ENCODE results near the gene MMP15. TPM values are rescaled to one million over a fixed set of nuclear protein-coding genes. Genes with fewer than 3 reads are reported as not detected.

MMP15 gene
- polyA plus RNA-seq, 3 donors, result 12.1 to 14.3 (median 12.7) TPM

DNA sequence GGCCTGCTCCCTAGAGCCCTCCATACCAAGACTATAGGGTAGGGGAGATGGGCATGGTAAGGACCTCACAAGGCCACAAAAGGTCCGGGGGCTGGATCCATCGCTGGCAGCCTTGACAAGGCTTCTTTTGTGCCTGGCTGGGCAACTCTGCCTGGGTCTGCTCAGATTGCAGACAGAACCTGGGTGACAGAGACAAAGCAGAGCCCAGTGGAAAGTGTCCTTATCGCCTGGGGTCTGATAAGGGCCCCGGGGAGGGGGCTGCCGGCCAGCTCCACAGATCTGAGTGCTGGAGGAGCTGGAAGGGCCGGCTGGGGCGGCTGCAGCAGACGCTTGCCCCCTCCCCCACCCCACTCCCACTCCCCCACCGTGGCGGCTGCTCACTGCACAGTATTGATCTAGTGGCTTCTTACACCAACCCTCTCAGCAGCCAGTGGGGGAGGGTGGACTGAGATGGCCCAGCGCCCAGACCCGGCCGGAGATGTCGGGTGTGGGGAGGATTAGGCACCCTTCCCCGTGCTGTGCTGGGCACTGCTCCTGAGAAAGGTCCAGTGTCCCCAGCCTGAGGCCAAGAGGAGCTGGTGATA lies 7.2 kb downstream of the MMP15 start:
- DNase-seq (ENCODE audit: low read depth in 3 of 3, low spot score in 2 of 3), result no peak

DNA sequence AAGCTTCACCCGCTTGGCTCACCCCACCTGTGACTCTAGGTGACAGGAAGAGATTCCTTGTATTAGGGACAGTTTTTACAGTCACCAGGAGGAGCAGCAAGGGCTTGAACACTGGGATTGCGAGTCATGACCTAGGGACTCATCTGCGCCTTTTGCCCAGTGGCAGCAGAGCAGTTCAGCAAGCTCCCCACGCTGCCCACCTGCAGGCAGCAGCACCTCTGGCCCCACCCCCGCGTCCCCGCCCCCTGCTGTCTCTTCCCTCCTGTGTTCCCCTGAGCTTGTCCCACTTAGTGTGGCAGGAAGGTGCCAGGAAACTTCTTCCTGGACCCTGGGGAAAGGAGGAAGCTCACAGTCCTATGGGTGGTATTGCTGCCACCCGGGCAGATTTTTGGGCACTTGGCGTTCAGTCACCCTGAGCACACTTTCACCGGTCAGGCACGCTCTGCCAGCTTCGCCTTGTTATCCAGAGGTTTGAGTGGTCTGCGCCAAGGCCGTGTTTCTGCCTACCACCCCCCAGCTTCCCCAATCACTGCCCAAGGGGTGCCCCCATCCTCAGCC lies 8.7 kb downstream of the MMP15 start:
- no peak for DNase-seq (ENCODE audit: low read depth in 3 of 3, low spot score in 2 of 3)

DNA sequence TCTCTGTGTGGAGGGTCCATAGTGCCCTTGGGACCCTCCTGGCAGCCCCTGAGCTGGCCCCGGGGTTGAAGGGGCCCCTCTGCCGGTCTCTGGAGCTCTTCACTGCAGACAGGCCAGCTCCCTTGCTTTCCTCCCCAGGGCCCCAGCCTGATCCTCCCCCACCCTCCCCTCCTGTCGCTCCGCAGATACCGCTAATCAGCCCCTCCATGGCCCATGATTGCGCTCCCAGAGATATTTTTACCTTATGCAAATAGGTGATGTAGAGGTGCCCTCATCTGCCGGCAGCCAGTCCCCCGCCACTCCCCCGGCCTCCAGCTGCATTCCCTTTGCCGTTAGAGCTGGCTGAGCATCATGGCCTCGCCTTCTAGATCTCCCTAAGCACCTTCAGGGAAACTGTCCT lies 9.2 kb downstream of the MMP15 start:
- DNase-seq (ENCODE audit: low read depth in 3 of 3, low spot score in 2 of 3), result no peak

DNA sequence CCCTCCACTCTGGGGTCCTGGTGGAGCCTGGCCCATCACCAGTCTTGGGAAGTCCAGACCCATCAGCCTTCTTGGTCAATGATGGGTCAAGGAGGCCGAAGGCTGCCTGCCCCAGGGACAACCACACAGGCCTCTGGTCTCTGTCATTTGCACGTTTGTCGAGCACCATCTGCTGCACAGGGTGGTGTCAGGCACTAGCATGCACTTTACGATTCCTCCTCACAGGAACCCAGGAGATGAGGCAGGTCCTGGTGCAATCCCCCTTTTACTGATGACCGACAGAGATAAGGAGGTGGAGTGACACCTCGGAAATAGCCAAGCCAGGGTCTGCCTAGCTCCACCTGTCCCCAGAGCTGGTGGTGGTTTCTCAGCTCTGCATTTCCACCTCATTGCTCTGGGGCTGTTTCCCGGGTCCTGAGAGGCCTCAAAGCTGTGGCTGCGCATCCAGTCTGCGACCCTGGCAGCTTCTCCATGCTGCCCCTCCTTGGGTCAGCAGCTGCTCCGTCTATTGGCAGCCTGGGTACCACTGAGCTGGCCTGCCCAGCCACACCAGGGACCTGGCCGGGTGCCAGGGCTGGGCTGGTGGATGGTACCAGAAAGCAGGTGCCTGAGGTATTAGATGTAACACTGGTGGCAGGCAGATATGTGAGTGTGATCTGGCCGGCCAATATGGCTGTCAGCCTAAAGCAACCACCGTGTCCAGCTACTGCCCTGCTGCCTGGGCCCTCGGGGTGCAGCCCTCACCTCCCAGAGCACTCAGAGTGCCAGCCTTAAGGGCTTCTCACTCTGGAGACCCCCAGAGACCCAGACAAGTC lies 10.0 kb downstream of the MMP15 start:
- DNase-seq (ENCODE audit: low read depth in 3 of 3, low spot score in 2 of 3), result no peak

DNA sequence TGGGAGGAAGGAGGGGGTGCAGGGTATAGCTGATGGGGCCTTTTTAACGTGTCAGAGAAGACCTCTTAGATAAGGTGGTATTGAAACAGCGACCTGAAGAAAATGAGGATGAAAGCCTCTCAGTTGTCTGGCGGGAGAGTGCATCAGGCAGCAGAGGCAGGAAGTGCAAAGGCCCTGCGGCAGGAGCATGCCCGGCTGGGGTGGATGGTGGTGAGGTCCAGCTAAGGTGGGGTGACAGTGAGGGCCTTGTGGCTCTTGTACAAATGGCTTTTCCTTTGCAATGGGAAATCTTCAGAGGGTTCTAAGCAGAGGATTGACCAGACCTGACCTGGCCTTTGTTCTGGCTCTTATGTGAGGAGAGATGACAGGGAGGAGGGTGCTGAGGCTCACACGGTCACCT lies 11.4 kb downstream of the MMP15 start:
- DNase-seq (ENCODE audit: low read depth in 3 of 3, low spot score in 2 of 3), result no peak

DNA sequence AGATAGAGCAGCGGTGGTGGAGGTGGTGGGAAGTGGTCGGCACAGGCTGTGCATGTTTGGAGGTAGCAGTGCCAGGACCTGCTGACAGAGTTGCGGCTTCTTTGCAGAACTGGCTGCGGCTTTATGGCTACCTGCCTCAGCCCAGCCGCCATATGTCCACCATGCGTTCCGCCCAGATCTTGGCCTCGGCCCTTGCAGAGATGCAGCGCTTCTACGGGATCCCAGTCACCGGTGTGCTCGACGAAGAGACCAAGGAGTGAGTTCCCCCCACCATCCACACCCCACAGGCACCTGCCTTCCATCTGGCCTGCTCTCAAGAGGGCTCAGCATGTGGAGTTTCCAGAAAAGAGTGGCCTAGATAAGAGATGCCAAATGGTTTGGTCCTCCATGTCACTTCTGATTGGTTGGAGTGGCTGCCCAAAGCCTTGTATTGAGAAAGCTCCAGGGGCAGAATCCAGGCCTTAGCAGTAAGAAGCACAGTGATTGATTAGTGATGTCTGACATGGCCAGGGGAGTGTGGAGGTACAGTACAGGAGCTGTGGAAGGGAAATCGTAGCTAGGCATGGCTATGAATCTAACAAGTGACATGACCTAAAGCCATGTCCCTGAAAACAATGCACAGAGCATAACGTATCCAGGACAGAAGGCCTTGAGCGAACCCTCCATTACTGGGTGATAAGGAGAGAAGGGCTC lies 12.0 kb downstream of the MMP15 start:
- no peak for DNase-seq (ENCODE audit: low read depth in 3 of 3, low spot score in 2 of 3)

DNA sequence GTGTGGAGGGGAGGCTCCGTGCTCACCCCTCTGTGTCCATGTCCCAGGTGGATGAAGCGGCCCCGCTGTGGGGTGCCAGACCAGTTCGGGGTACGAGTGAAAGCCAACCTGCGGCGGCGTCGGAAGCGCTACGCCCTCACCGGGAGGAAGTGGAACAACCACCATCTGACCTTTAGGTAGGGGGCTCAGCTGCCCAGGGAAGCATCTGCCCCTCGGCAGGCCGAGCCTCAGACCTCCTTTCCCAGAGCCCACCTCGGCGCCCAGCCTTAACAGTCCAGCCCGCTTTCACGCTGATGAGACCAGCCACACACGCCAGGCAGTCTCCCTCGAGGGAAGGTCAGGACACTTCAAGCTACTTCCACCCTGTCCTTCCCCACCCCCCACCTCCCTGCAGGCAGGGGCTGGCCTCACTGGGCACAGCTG lies 12.7 kb downstream of the MMP15 start:
- no peak for DNase-seq (ENCODE audit: low read depth in 3 of 3, low spot score in 2 of 3)

DNA sequence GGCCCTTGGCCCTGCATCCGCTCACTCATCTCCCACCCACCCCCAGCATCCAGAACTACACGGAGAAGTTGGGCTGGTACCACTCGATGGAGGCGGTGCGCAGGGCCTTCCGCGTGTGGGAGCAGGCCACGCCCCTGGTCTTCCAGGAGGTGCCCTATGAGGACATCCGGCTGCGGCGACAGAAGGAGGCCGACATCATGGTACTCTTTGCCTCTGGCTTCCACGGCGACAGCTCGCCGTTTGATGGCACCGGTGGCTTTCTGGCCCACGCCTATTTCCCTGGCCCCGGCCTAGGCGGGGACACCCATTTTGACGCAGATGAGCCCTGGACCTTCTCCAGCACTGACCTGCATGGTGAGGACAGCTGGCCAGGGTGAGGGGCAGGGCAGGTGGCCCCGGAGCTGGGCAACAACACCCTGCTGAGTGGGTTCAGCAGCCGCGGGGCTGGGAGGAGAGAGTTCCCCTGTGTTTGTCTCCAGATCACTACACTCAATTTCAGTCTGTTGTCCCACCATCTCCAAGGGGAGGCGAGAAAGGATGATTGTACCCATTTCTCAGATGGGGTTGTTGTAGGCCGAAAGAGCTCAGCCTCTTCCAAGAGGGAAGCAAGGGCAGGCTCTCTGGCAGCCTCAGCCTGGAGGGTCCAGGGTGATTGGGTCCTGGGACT lies 14.4 kb downstream of the MMP15 start:
- no peak for DNase-seq (ENCODE audit: low read depth in 3 of 3, low spot score in 2 of 3)

DNA sequence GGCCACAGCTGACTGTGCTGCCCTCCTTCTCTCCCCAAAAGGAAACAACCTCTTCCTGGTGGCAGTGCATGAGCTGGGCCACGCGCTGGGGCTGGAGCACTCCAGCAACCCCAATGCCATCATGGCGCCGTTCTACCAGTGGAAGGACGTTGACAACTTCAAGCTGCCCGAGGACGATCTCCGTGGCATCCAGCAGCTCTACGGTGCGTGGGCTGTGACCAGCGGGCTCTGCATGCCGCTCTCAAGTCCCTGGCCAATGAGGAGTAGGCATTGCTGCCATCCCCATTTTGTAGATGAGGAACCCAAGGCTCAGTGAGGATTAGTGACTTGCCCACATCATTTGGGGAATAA lies 14.9 kb downstream of the MMP15 start:
- no peak for DNase-seq (ENCODE audit: low read depth in 3 of 3, low spot score in 2 of 3)

DNA sequence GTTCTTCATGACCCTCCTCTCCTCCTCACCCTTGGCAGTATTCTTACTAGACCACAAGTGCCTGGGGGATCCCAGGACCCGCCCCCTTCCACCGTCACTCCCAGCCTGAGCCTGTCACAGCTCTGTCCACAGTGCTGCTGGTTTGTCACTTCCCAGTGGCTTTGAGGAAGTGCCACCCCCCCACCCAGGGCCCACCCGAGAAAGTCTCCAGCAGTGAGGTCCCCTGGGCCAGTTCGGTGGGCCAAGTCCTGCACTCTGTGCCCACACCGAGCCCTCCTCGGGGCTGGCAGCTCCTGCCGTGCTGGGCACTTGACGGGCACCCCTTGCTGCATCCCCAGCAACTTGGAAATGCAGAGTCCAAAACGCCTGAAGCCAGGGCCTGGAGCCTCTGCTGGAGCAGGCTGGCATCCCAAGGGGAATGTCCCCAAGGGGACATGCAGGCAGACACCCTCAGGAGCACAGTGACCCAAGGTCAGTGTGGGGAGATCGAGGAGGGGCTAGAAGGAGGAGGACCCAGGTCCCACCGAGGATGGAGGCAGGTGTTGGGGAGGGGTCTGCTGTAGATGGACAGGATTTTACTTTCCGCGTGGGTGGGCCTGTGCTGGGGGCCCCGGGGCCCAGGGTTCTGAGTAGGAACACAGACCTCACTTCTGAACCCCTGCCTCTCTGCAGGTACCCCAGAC lies 15.5 kb downstream of the MMP15 start:
- no peak for DNase-seq (ENCODE audit: low read depth in 3 of 3, low spot score in 2 of 3)

DNA sequence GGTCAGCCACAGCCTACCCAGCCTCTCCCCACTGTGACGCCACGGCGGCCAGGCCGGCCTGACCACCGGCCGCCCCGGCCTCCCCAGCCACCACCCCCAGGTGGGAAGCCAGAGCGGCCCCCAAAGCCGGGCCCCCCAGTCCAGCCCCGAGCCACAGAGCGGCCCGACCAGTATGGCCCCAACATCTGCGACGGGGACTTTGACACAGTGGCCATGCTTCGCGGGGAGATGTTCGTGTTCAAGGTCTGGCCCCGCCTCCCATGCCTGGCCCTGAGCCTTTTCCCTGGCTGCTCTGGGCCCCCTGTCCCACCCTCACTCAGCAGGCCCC lies 16.0 kb downstream of the MMP15 start:
- no peak for DNase-seq (ENCODE audit: low read depth in 3 of 3, low spot score in 2 of 3)

DNA sequence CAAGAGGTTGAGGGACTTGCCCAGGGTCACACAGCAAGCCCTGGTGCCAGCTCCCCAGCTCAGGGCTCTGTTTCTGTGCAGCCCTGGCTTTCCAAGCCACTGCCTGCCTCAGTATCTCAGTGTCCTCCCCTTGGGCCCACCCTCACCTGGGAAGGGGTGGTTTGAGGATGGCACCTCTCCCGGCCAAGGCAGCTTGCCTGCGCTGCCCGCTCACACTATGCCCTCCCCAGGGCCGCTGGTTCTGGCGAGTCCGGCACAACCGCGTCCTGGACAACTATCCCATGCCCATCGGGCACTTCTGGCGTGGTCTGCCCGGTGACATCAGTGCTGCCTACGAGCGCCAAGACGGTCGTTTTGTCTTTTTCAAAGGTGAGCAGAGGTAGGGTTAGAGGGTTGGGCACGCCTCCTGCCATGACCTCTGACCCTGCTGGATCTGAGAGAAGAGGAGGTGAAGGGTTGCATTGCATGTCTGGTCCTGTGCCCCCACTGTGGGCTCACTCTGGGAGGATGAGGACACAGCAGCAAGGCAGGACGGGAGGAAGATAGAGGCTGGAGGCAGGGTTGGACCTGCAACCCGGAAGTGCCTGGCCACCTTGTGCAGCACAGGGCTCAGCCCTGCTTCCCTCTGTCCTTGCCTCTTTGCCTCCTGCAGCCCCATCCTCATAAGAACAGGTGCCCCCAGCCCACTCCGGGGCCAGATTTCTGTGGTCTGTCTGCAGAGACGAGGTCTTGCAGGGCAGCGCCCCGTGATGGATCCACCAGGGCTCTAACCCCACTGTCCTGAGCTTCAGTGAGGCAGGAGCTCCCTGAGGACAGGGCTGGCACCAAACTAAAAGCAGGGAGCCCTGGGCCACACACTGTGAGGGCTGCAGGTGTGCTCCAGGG lies 16.7 kb downstream of the MMP15 start:
- no peak for DNase-seq (ENCODE audit: low read depth in 3 of 3, low spot score in 2 of 3)

DNA sequence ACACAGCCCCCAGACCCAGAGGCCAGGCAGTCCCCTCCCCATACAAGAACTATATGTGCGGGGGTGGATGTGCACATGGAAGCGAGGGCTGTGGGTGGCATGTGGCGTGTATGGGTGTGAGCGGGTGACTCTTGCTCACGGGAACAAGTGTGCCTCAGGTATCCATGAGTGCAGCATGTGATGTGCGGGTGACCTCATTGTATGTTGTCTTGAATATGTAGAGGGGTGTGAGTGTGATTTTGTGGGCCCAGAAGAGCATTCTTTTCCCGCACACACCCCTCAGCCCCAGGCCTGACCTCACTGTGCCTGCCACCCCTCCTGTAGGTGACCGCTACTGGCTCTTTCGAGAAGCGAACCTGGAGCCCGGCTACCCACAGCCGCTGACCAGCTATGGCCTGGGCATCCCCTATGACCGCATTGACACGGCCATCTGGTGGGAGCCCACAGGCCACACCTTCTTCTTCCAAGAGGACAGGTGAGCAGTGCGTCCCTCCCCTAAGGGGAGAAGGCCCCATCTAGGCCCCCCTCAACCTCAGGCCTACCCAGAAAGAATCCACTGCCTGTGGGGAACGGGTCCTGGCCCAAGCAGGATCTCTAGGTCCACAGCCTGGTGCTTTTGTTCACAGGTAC lies 17.4 kb downstream of the MMP15 start:
- no peak for DNase-seq (ENCODE audit: low read depth in 3 of 3, low spot score in 2 of 3)

DNA sequence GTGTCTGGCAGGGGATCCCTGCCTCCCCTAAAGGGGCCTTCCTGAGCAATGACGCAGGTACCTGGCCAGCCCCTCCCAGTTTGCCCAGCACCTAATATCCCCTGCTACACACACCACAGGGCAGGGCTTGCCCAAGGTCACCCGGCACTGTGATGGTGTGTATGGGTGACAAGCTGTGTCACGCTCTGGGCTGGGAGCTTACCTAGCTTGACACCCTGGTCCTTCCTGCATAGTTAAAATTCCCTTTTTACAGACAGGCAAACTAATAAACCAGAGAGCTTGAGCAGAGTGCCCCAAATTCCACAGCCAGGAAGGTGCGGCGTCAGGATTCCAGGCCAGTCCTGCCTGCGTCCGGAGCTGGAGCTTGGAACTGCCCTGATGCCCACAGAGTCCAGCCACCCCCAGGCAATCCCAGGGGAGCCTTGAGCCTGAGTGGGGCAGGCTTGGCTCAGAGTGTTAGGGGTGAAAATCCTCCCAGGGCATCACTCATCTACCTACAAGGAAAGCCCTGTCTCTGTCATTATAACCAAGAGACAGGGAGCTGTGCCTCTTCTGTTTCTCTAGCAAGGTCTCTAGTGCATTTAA lies 18.1 kb downstream of the MMP15 start:
- no peak for DNase-seq (ENCODE audit: low read depth in 3 of 3, low spot score in 2 of 3)

DNA sequence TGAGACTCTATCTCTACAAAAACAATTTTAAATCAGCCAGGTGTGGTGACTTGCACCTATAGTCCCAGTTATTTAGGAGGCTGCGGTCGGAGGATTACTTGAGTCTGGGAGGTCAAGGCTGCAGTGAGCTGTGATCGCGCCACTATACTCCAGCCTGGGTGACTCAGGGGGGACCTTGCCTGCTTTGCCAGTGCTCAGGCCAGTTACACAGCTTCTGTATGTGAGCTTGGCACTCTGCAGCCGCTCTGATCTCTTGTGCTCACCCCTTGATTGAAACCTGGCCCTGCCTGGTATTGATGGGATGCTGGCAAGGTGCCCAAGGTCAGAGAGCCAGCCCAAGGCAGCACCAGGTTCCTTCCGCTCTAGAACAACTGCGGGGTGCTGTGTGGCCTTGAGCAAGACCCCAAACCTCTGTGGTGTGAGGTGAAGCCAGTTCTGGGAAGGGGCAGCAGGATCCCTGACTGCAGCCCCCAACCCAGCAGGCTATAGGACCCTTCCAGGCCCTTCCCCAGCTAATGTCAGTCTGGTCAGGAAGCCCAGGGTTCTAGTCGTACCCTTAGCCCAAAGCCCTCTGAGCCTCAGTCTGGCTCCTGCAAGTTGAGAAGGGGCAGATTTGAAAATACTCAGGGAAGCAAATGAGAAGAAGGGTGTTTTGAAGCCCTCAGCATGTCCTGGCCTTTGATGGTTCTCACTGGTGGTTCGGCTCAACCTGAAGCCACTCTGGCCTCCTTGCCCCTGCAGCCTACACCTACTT lies 18.9 kb downstream of the MMP15 start:
- DNase-seq (ENCODE audit: low read depth in 3 of 3, low spot score in 2 of 3), result no peak

DNA sequence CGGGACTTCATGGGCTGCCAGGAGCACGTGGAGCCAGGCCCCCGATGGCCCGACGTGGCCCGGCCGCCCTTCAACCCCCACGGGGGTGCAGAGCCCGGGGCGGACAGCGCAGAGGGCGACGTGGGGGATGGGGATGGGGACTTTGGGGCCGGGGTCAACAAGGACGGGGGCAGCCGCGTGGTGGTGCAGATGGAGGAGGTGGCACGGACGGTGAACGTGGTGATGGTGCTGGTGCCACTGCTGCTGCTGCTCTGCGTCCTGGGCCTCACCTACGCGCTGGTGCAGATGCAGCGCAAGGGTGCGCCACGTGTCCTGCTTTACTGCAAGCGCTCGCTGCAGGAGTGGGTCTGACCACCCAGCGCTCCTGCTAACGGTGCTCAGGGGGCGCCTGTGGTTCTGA lies 19.5 kb downstream of the MMP15 start:
- no peak for DNase-seq (ENCODE audit: low read depth in 3 of 3, low spot score in 2 of 3)

DNA sequence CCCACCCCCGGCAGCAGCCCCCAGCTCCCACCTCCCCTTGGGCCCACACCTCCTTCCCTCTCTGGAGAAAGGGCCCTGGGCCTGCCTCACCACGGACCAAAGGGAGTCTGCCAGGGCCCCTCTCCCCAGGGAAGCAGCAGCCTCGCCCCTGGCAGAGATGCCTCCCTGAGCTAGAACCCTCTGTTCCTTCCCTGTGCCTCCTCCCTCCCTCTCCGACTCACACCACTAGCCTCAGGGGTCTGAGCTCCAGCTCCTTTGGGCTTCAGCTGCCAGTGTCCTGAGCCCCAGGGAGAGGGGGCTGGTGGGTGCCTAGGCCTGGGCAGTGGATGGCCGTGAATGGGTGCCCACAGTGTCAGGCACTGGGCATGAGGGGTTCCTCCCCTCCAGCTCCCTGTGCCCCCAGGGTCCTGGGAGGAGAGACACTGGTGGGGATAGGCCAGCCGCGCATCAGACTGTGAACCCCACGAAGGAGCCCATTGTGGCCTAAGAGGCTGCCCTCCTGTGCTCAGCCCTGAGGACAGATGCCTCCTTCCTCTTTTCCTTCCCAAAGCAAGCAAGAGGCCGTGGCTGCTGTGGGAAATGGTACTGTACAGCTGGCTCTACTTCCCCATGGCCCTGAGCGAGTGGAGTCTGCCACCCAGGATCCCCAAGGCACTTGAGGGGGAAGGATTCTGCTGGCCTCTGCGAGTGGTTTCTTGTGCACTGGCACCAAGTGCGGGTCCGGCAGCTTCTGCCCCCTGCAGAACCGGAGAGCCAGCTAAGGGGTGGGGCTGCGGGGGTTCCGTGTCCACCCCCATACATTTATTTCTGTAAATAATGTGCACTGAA lies 20.7 kb downstream of the MMP15 start:
- no peak for DNase-seq (ENCODE audit: low read depth in 3 of 3, low spot score in 2 of 3)

Data from right renal cortex interstitium (tissue), 3 donors.